ENCODE results near the gene COX7A2L. TPM values are rescaled to one million over a fixed set of nuclear protein-coding genes. Genes with fewer than 3 reads are reported as not detected.

COX7A2L gene
- total RNA-seq, 2 donors from 2014 or later: 60.7 to 94.8 TPM

DNA sequence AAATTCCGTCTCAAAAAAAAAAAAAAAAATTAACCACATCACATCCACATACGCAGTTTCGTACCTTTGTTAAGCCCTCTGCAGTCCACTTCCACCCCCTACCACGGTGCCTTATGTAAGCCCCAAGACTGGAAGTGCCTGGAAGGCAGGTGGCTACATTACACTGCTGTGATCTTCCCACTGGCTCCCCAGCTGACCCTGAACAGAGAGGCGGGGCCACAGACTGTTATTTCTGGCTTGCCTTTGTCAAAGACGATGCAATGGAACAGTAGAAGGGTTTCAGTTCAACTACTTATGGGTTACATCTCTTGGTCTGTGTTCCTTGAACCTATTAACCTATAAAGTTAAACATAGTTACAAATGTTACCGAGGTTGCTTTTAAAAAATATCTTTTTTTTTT, 15.7 kb upstream of the COX7A2L start:
- no peak for ATAC-seq (replicated peaks)
- no peak overlapping the region for H3K27ac Mint-ChIP-seq
- no peaks in the 10 kb centered on the region for H3K4me1 Mint-ChIP-seq
- H3K36me3 Mint-ChIP-seq (ENCODE audit: low read depth): no peaks in the 10 kb centered on the region
- H3K4me3 Mint-ChIP-seq: no peak overlapping the region
- no peaks in the 10 kb centered on the region for H3K9me3 Mint-ChIP-seq
- peaks cover 4% of the 10 kb centered on the region for H3K27me3 Mint-ChIP-seq

- Mint-ChIP-seq H3K4me3 (no peak overlapping the region), H3K36me3 (ENCODE audit: low read depth) (no peaks in the 10 kb centered on the region), H3K27ac (no peak overlapping the region), H3K9me3 (no peaks in the 10 kb centered on the region), H3K4me1 (peaks cover 3% of the 10 kb centered on the region), H3K27me3 (peaks cover 3% of the 10 kb centered on the region)
- no peak for ATAC-seq (replicated peaks)
Observed at GRCh38 chr2:42372474-42373200, 11.6 kb upstream of the COX7A2L start.

DNA sequence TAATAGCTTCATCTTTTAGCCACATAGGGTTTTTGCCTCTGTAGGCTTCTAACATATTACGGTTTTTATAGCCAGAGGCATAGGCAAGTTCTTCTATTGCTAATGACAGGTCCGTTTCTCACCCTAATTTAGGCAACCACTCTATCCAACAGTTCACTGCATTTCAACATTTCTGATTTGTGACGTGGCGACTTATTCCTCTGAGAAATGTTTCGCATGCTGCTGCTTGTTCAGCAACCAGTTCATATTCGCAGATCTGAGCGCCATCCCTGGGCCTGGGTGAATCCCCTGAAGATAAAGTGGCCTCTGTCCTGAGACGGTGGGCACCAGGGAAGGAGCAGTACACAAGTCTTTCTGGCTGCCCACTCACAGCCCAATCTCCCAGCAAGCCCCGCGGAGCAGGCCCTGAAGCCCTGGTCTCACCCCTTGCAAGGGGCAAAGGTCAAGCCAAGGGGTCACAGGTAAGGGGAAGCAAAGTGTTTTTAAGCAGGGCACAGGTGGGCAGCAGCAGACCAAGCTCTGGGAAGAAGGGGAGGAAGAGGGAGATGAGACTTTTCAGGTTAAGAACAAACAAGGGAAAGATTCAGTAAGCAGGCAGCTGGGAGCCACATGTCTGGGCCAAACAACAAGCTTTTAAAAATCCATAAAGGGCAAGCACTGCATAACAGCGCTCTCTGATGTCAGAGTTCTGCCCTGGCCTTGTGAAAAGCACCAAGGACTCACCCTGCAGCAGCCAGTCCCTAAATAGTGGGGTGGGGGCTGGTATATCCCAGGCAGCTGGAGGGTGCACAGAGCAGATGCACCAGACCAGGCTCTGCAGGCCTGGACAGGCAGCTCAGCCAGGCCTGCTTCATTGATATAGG, 10.8 kb upstream of the COX7A2L start:
- Mint-ChIP-seq H3K9me3 (no peaks in the 10 kb centered on the region), H3K27ac (no peak overlapping the region), H3K4me3 (no peak overlapping the region), H3K36me3 (ENCODE audit: low read depth) (no peaks in the 10 kb centered on the region), H3K27me3 (peaks cover 4% of the 10 kb centered on the region), H3K4me1 (peaks cover 4% of the 10 kb centered on the region)
- ATAC-seq (replicated peaks): no peak

DNA sequence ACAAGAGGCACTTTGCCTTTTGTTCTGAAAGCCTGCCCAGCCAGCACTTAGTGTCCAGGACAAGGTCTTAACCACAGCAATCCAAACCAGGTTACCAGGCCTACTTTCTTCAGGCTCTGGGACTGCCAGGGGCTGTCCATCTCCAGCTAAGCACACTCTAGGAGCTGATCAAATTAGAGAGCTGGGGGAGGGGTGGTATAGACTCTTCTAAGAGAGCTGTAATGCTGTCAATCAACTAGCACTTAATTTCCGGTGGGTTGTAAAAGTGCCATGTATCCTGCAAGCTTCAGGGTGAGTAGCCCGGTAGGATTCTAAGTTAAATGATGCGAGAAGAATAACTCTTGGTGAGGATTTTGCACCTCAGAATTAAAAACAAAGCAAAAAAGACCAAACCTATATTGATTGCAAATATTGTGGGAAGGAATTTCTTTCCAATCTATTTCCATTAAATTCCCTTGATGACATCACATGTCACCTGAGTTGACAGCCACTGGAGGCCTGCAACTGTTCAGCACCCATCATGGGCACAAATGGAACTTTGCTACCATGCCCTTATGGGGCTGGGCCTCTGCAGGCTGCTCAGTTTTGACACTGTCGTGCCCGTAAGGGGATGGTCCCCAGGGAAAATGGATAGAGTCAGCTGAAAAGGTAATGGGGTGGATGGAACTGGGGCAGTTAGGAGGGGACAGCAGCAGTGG, 8.7 kb upstream of the COX7A2L start:
- no peak overlapping the region for H3K4me3 Mint-ChIP-seq
- no peaks in the 10 kb centered on the region for H3K36me3 Mint-ChIP-seq (ENCODE audit: low read depth)
- H3K27ac Mint-ChIP-seq: peak overlapping the region; percentile 32
- no peak for ATAC-seq (replicated peaks)
- H3K4me1 Mint-ChIP-seq: peaks cover 4% of the 10 kb centered on the region
- peaks cover 7% of the 10 kb centered on the region for H3K27me3 Mint-ChIP-seq
- no peaks in the 10 kb centered on the region for H3K9me3 Mint-ChIP-seq

DNA sequence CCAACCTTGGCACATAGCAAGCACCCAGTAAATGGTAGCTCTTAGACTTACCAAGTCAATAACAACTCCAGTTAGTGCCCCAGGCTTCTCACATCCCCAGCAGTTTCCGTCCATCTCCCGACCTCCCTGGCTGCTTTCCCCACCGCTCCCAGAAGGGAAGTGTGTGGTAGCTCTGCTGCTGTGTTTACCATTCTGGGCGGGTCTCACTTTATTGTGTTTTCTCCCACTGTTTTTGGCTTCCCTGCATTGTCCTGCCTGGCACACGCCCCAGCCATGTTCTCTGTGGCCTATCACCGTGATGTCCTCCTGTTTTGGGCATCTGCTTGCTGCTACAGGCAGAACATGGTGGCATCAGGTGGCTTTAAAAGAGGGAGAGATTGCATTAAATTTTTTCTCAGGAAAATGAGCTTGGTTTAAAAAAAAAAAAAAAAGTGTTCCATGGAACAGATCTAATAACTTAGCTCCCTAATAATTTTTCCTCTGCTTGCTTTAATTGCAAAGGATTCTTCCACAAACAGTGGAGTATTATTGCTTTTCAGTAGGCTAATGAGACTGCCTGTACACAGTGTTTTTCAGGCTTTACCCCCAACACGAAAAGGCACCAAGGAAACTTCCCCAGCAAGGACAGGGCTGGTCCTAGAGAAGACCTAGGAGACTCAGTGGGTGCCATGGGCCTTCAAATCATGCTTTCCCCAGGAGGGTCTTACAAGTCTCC, 8.0 kb upstream of the COX7A2L start:
- Mint-ChIP-seq H3K9me3 (no peaks in the 10 kb centered on the region), H3K4me3 (no peak overlapping the region), H3K36me3 (ENCODE audit: low read depth) (no peaks in the 10 kb centered on the region), H3K27me3 (peaks cover 7% of the 10 kb centered on the region), H3K4me1 (peaks cover 4% of the 10 kb centered on the region), H3K27ac (no peak overlapping the region)
- ATAC-seq (replicated peaks): no peak

DNA sequence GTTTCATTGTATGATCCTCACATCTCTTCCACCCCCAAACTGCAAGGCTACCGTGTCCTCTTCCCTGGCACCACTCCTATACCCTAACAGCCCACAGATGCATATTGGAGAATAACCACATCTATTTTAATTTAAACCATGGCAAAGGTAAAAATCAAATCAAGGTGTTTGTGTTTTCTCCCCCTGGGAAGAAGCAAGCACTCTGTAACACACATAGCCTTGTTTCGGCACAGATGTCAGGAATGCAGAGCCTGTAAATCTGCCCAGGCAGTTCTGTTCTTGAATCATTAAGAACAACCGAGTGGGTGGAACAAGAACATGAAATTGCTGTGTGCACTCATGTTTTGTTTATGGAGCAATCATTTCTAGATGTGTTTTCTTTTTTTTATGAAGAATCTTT, 6.8 kb upstream of the COX7A2L start:
- no peak overlapping the region for H3K27ac Mint-ChIP-seq
- ATAC-seq (replicated peaks): no peak
- H3K4me1 Mint-ChIP-seq: peaks cover 4% of the 10 kb centered on the region
- H3K27me3 Mint-ChIP-seq: peaks cover 7% of the 10 kb centered on the region
- no peaks in the 10 kb centered on the region for H3K36me3 Mint-ChIP-seq (ENCODE audit: low read depth)
- no peak overlapping the region for H3K4me3 Mint-ChIP-seq
- H3K9me3 Mint-ChIP-seq: no peaks in the 10 kb centered on the region

GRCh38 chr2:42366411-42366810, 5.4 kb upstream of the COX7A2L start:
- peaks cover 7% of the 10 kb centered on the region for H3K27me3 Mint-ChIP-seq
- H3K36me3 Mint-ChIP-seq (ENCODE audit: low read depth): no peaks in the 10 kb centered on the region
- H3K9me3 Mint-ChIP-seq: no peaks in the 10 kb centered on the region
- H3K4me3 Mint-ChIP-seq: no peak overlapping the region
- ATAC-seq (replicated peaks): no peak
- no peak overlapping the region for H3K27ac Mint-ChIP-seq
- H3K4me1 Mint-ChIP-seq: peaks cover 4% of the 10 kb centered on the region

DNA sequence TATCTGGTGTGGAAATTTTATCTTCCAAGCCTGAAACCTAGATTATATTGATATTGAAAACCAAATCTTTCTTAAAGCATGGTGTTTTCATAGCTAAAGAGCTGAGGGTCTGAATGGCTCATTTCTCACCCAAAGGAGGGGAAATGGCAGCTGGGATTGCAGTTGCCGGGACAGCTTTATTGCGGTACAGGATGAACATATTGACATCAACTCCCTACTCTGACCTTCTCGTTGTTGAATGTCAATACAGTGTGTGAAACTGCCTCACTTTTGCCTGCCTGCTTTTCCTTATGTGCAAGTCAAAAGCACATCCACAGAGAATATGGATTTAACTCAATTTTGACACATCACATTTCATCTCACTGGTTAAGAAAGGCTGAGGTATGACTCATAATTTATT, 3.6 kb upstream of the COX7A2L start:
- ATAC-seq (replicated peaks): no peak
- H3K27ac Mint-ChIP-seq: no peak overlapping the region
- H3K9me3 Mint-ChIP-seq: no peaks in the 10 kb centered on the region
- no peaks in the 10 kb centered on the region for H3K36me3 Mint-ChIP-seq (ENCODE audit: low read depth)
- H3K27me3 Mint-ChIP-seq: peaks cover 7% of the 10 kb centered on the region
- no peak overlapping the region for H3K4me3 Mint-ChIP-seq
- peaks cover 11% of the 10 kb centered on the region for H3K4me1 Mint-ChIP-seq

DNA sequence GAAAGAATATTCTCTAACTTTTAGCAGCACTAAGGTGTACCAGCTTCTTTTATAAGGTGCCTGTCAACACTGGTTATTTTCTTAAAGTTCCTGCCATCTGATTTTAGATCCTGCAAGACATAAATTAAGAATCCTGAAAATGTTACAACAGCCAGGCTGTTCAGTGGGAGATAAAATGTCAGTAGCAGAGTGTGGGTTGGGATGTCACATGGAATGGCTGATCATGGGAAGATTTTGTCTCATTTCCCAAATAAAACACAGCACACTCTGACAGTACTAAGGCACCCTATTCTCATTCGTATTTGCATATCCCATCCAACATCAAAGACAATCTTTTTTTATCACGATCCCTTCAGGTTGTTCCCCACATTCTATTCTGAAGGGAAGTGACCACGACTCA, 2.4 kb upstream of the COX7A2L start:
- peaks cover 7% of the 10 kb centered on the region for H3K27me3 Mint-ChIP-seq
- no peaks in the 10 kb centered on the region for H3K36me3 Mint-ChIP-seq (ENCODE audit: low read depth)
- H3K4me1 Mint-ChIP-seq: peaks cover 20% of the 10 kb centered on the region
- H3K4me3 Mint-ChIP-seq: no peak overlapping the region
- no peak for ATAC-seq (replicated peaks)
- H3K9me3 Mint-ChIP-seq: no peaks in the 10 kb centered on the region
- no peak overlapping the region for H3K27ac Mint-ChIP-seq

DNA sequence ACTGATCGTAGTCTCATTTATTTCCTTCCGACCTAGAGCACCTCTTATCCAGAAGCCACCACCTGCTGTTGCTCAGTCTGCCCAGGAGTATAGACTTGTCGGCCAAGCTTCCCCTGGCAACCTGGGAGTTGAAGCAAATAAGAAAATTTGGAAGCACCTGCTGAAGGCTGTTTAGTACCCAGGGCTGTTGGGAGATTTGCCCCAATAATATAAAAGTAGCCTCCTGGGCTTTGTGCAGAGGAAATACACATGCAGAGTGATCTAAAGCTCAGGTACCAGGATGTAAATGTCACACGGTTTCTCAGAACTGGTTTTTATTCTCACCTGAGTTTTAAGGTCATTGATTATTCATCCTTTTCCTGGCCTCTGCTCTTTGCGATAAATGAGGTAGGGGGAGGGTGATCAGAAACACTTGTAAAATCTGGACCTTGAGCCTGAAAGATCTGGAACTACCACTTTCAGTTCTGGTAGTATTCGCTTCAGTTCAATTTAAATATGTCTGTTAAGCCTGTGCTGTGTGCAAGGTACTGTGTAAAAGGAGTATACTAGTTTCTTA, 789 bp upstream of the COX7A2L start:
- ATAC-seq (replicated peaks): peak; percentile 2
- Mint-ChIP-seq H3K4me1 (peaks cover 28% of the 10 kb centered on the region), H3K4me3 (peak overlapping the region; percentile 91), H3K27me3 (peaks cover 3% of the 10 kb centered on the region), H3K27ac (peak overlapping the region; percentile 88), H3K9me3 (no peaks in the 10 kb centered on the region), H3K36me3 (ENCODE audit: low read depth) (peaks cover 9% of the 10 kb centered on the region)

GRCh38 chr2:42360493-42360889, 526 bp downstream of the COX7A2L start:
- Mint-ChIP-seq H3K4me3 (peak overlapping the region; percentile 91), H3K27me3 (no peaks in the 10 kb centered on the region), H3K4me1 (peaks cover 35% of the 10 kb centered on the region), H3K27ac (peak overlapping the region; percentile 88), H3K9me3 (no peaks in the 10 kb centered on the region), H3K36me3 (ENCODE audit: low read depth) (peaks cover 20% of the 10 kb centered on the region)
- no peak for ATAC-seq (replicated peaks)

GRCh38 chr2:42359965-42360483, 993 bp downstream of the COX7A2L start:
- H3K4me3 Mint-ChIP-seq: peak overlapping the region; percentile 91
- H3K27me3 Mint-ChIP-seq: no peaks in the 10 kb centered on the region
- no peak for ATAC-seq (replicated peaks)
- H3K4me1 Mint-ChIP-seq: peaks cover 37% of the 10 kb centered on the region
- H3K36me3 Mint-ChIP-seq (ENCODE audit: low read depth): peaks cover 20% of the 10 kb centered on the region
- peak overlapping the region; percentile 88 for H3K27ac Mint-ChIP-seq
- H3K9me3 Mint-ChIP-seq: no peaks in the 10 kb centered on the region

GRCh38 chr2:42359304-42359964, 1.6 kb downstream of the COX7A2L start:
- peak overlapping the region; percentile 91 for H3K4me3 Mint-ChIP-seq
- H3K36me3 Mint-ChIP-seq (ENCODE audit: low read depth): peaks cover 20% of the 10 kb centered on the region
- peak overlapping the region; percentile 88 for H3K27ac Mint-ChIP-seq
- ATAC-seq (replicated peaks): peak; percentile 11
- H3K27me3 Mint-ChIP-seq: no peaks in the 10 kb centered on the region
- no peaks in the 10 kb centered on the region for H3K9me3 Mint-ChIP-seq
- H3K4me1 Mint-ChIP-seq: peaks cover 43% of the 10 kb centered on the region

All from activated T-helper 17 cell treated with anti-CD3 and anti-CD28 coated beads, Interleukin-2, amount 50 U/mL, for 72 hours (primary cell).